ENCODE data around the gene SORBS2. TPM values are rescaled to one million over a fixed set of nuclear protein-coding genes. Genes with fewer than 3 reads are reported as not detected.

Gene SORBS2
- total and polyA plus RNA-seq, 2 experiments from 2014 or later, result 0.32 to 1.5 TPM

- Histone ChIP-seq H3K27ac (no peak overlapping the region), H3K4me1 (ENCODE audit: insufficient read depth) (no peaks in the 10 kb centered on the region), H3K9ac (no peak overlapping the region), H3F3A (ENCODE audit: insufficient read depth) (no peaks in the 10 kb centered on the region), H3K9me2 (ENCODE audit: insufficient read depth) (no peaks in the 10 kb centered on the region), H3K4me3 (no peak overlapping the region), H3K9me3 (ENCODE audit: low read depth) (no peaks in the 10 kb centered on the region), H3K27me3 (replicated peaks; ENCODE audit: insufficient read depth) (peaks cover 3% of the 10 kb centered on the region; the same call in 1 of the 2 replicates), H3K36me3 (ENCODE audit: low read depth) (no peaks in the 10 kb centered on the region), H3K4me2 (ENCODE audit: unreplicated experiment) (no peak overlapping the region), H2AFZ (no peak overlapping the region), H4K20me1 (ENCODE audit: insufficient read depth) (no peaks in the 10 kb centered on the region), H3K79me2 (ENCODE audit: insufficient read depth) (no peaks in the 10 kb centered on the region)
- TF ChIP-seq EZH2 (IDR thresholded peaks at IDR 0.05; ENCODE audit: insufficient read depth, poor library complexity, severe bottlenecking) (no peak), EZH2phosphoT487 (IDR thresholded peaks at IDR 0.05; ENCODE audit: insufficient read depth, low read depth) (no peak)
- WGBS, 2 experiments (ENCODE audit: low coverage in 1 of 2, low lambda C conversion rate in 2 of 2, missing lambda C conversion rate in 2 of 2), result 18 to 22% methylated on average over 9 of the region's 9 CpGs
- no peak for DNase-seq
- in situ Hi-C loops (cut with MboI), result no loop called here
These were observed 211.1 kb downstream of the SORBS2 start for GRCh38 chr4:185600801-185601434.

DNA sequence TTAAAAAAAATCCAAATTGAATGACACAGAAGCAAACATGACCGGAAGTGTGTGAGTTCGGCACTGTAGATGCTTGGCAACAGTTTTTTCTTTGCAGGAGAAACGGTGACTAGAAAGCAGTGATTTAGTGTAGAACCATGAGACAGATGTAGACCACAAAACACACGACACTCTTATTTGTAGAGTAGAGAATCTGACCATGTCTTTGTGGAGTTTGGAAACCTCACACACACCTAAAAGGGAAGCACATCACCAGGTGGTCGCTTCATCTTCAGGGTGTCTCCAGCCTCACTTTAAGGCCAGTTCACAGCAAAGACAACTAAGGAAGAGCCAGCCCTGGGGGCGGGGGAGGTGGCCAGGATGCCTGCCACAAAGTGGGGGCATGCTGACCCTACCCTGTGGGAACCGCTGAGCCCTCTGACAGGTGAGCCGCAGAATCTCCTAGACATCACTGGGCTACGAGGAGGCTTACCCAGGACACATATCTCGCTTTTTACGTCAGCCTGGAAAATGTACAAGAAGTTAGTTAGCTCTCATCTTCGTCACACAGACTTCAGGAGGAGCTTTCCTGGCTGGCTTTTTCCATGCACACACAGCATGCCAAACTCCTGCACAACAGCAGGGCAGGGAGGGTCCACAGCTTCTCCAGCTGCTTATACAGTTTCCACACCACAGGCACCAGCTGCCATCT, 212.3 kb downstream of the SORBS2 start:
- no peak overlapping the region for H3K4me3 ChIP-seq
- no peak for DNase-seq
- no peaks in the 10 kb centered on the region for H3F3A ChIP-seq (ENCODE audit: insufficient read depth)
- 69 to 70% methylated on average over 12 of the region's 12 CpGs for WGBS, 2 experiments (ENCODE audit: low coverage in 1 of 2, low lambda C conversion rate in 2 of 2, missing lambda C conversion rate in 2 of 2)
- in situ Hi-C loops (cut with MboI), result no loop called here
- no peaks in the 10 kb centered on the region for H3K4me1 ChIP-seq (ENCODE audit: insufficient read depth)
- no peak overlapping the region for H3K9ac ChIP-seq
- H4K20me1 ChIP-seq (ENCODE audit: insufficient read depth), result no peaks in the 10 kb centered on the region
- H3K27me3 ChIP-seq (replicated peaks; ENCODE audit: insufficient read depth), result no peaks in the 10 kb centered on the region; the same call in 1 of the 2 replicates
- TF ChIP-seq EZH2phosphoT487 (IDR thresholded peaks at IDR 0.05; ENCODE audit: insufficient read depth, low read depth), result no peak
- TF ChIP-seq EZH2 (IDR thresholded peaks at IDR 0.05; ENCODE audit: insufficient read depth, poor library complexity, severe bottlenecking), result no peak
- H2AFZ ChIP-seq, result no peak overlapping the region
- H3K4me2 ChIP-seq (ENCODE audit: unreplicated experiment), result no peak overlapping the region
- H3K27ac ChIP-seq, result no peak overlapping the region
- H3K36me3 ChIP-seq (ENCODE audit: low read depth), result no peaks in the 10 kb centered on the region
- H3K79me2 ChIP-seq (ENCODE audit: insufficient read depth), result no peaks in the 10 kb centered on the region
- no peaks in the 10 kb centered on the region for H3K9me3 ChIP-seq (ENCODE audit: low read depth)
- no peaks in the 10 kb centered on the region for H3K9me2 ChIP-seq (ENCODE audit: insufficient read depth)

- no peaks in the 10 kb centered on the region for H3F3A ChIP-seq (ENCODE audit: insufficient read depth)
- no peak overlapping the region for H3K9ac ChIP-seq
- no peak for DNase-seq
- H3K4me1 ChIP-seq (ENCODE audit: insufficient read depth), result no peaks in the 10 kb centered on the region
- H3K79me2 ChIP-seq (ENCODE audit: insufficient read depth), result no peaks in the 10 kb centered on the region
- no peaks in the 10 kb centered on the region for H3K9me2 ChIP-seq (ENCODE audit: insufficient read depth)
- no peaks in the 10 kb centered on the region for H3K9me3 ChIP-seq (ENCODE audit: low read depth)
- H3K27me3 ChIP-seq (replicated peaks; ENCODE audit: insufficient read depth), result no peaks in the 10 kb centered on the region; the same call in 1 of the 2 replicates
- no peak overlapping the region for H2AFZ ChIP-seq
- TF ChIP-seq EZH2phosphoT487 (IDR thresholded peaks at IDR 0.05; ENCODE audit: insufficient read depth, low read depth), result no peak
- TF ChIP-seq EZH2 (IDR thresholded peaks at IDR 0.05; ENCODE audit: insufficient read depth, poor library complexity, severe bottlenecking), result no peak
- no peak overlapping the region for H3K27ac ChIP-seq
- in situ Hi-C loops (cut with MboI), result no loop called here
- 61 to 63% methylated on average over 7 of the region's 7 CpGs for WGBS, 2 experiments (ENCODE audit: low coverage in 1 of 2, low lambda C conversion rate in 2 of 2, missing lambda C conversion rate in 2 of 2)
- H4K20me1 ChIP-seq (ENCODE audit: insufficient read depth), result no peaks in the 10 kb centered on the region
- no peaks in the 10 kb centered on the region for H3K36me3 ChIP-seq (ENCODE audit: low read depth)
- no peak overlapping the region for H3K4me2 ChIP-seq (ENCODE audit: unreplicated experiment)
- H3K4me3 ChIP-seq, result no peak overlapping the region
These were observed 213.0 kb downstream of the SORBS2 start for GRCh38 chr4:185598846-185599552.

DNA sequence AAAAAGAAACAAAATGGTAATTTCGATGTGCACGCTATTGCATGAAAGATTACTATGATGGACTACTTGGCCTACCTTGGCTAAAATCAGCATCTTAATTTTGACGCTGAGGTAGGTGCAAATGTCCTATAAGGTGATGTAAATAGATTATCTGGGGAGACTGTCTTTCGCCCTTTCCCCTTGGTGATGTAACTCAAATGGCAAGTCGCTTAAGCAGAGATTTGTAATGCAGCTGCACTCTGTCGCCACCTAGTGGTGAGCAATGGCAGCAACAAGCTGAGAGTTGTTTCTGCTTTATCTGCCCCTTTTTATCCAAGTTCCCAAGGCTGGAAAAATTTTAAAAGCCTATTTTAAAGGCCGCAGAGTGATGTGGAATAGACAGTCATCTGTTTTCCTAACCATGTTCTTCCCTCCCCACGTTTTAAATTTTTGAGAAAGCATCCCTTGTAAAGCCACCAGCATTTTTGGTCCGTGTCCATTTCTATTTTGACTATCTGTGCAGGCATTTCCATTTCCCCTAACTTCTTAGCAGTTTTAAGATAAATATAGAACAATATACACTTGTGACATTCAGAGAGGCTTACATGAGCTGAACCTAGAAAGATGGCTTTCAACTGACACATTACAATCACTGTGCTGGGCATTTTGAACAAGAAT, 214.3 kb downstream of the SORBS2 start:
- Histone ChIP-seq H3K9me3 (ENCODE audit: low read depth) (no peaks in the 10 kb centered on the region), H3K36me3 (ENCODE audit: low read depth) (no peaks in the 10 kb centered on the region), H4K20me1 (ENCODE audit: insufficient read depth) (no peaks in the 10 kb centered on the region), H3K79me2 (ENCODE audit: insufficient read depth) (no peaks in the 10 kb centered on the region), H3K4me2 (ENCODE audit: unreplicated experiment) (peak overlapping the region; percentile 41), H3F3A (ENCODE audit: insufficient read depth) (no peaks in the 10 kb centered on the region), H3K4me1 (ENCODE audit: insufficient read depth) (no peaks in the 10 kb centered on the region), H3K9me2 (ENCODE audit: insufficient read depth) (no peaks in the 10 kb centered on the region), H2AFZ (peak overlapping the region; percentile 51), H3K4me3 (no peak overlapping the region), H3K27ac (no peak overlapping the region), H3K9ac (no peak overlapping the region), H3K27me3 (replicated peaks; ENCODE audit: insufficient read depth) (no peaks in the 10 kb centered on the region; the same call in 1 of the 2 replicates)
- WGBS, 2 experiments (ENCODE audit: low coverage in 1 of 2, low lambda C conversion rate in 2 of 2, missing lambda C conversion rate in 2 of 2), result 23 to 29% methylated on average over 9 of the region's 9 CpGs
- in situ Hi-C loops (cut with MboI), result no loop called here
- TF ChIP-seq EZH2 (IDR thresholded peaks at IDR 0.05; ENCODE audit: insufficient read depth, poor library complexity, severe bottlenecking) (no peak), EZH2phosphoT487 (IDR thresholded peaks at IDR 0.05; ENCODE audit: insufficient read depth, low read depth) (no peak)
- peak; percentile 73 for DNase-seq

All from GM23248 (cell line).